Skin epidermis (tissue), 12 donors: ENCODE results near the gene IFNK.
"Not testable (repeated sequence)": the region's sequence is repeated elsewhere in the genome, so short reads cannot be mapped to it uniquely, and the experiment has no call there.

Source experiments
- H3K27ac ChIP-seq, 21 experiments: fragments of 200-600 bp; sonication (generic) in 11 of 21; one replicate each; pipeline ENCODE4 v1.5.0; 2020; ENCODE audit warnings: mild to moderate bottlenecking in 3 of 21, inconsistent platforms in 2 of 21, moderate library complexity in 2 of 21
- H3K4me3 ChIP-seq, 7 experiments: fragments of 200-600 bp; sonication (generic) in 2 of 7; one replicate each; pipeline ENCODE4 v1.5.0; 2020; ENCODE audit warnings: inconsistent platforms in 2 of 7, mild to moderate bottlenecking in 2 of 7, moderate library complexity in 1 of 7

The IFNK gene, protein sequence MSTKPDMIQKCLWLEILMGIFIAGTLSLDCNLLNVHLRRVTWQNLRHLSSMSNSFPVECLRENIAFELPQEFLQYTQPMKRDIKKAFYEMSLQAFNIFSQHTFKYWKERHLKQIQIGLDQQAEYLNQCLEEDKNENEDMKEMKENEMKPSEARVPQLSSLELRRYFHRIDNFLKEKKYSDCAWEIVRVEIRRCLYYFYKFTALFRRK

GRCh38 chr9:27524236-27524635 is at the start of gene IFNK:
Gene IFNK, plus strand, starts transcription at chr9:27524290. Its CDS starts 47 bp downstream, at chr9:27524337.
- Histone ChIP-seq H3K27ac (peak within 1 kb of the TSS in 1 of 21 experiments; percentile 5), H3K4me3 (no peak within 1 kb of the TSS)

DNA sequence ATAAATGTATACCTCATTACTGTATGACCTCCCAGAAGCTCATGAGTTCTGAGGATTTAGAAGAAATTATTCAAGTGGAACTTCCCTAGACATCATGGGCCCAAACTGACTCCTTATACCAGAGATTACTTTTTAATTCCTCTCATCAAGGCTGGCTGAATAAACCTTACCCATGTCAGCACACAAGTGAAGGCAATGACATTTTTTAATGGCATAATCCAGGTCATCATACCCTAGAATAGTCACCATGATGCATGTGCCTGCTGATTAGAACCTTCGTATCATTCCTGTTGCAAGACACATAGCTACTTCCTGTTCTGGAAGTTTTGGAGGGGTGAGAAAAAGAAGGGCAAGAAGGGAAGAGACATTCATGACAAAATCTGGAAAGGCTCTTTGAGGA is 49.8 kb upstream of the IFNK start:
- peak overlapping the region in 1 of 21 experiments; percentile 6 for H3K27ac ChIP-seq
- no peak overlapping the region for H3K4me3 ChIP-seq

GRCh38 chr9:27475057-27475595 is 49.0 kb upstream of the IFNK start:
- peak overlapping the region in 1 of 21 experiments; percentile 6 for H3K27ac ChIP-seq
- H3K4me3 ChIP-seq: no peak overlapping the region

DNA sequence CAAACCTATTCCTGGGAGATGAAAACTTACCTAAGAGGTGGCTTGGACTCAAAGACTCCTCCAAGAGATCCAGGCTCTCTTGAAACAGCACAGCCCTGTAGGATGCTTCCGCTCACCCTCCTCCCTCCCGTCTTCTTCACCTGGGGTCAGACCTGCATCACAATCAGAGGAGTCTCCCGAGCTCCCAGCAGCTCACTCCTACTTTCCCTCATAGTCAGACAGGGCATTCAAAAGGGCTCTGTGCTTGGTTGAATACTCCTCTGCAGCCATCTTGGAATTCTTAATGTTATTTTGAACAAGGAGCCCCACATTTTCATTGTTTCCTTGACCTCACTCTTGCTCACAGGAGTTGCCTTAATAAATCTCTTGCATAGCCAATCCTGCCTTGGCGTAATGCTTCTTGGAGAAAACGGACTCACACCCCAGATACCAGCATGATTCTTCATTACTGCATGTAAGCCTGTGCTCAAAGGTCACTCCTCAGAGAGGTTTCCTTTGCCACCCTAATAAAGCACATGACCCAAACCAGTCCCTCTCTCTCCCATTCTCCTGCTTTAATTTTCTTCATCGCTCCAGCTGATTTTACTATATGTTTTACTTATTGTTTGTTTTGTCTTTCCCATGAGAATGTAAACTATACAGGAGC is 47.1 kb upstream of the IFNK start:
- Histone ChIP-seq H3K27ac (no peak overlapping the region), H3K4me3 (no peak overlapping the region)

- Histone ChIP-seq H3K27ac (no peak overlapping the region), H3K4me3 (no peak overlapping the region)
Observed at GRCh38 chr9:27478322-27478721, 45.8 kb upstream of the IFNK start.

DNA sequence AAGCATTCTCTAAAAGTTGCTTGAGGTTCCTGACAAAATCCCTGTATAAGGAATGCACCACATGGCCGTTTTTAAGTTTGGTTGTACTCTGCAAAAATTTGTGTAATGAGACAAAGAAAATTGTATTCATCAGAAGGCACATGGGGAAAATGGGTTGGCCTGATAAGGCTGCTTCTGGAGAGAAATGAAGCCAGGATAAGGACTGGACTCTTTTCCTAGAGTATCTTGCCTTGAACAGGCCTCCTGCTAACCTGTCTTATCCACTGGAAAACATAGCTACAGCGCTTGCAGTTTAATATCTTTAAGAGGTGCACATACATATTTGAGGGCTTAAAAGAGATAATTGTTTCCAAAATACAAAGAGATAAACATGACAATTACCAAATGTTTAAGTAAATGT is 41.4 kb upstream of the IFNK start:
- H3K4me3 ChIP-seq: no peak overlapping the region
- no peak overlapping the region for H3K27ac ChIP-seq

GRCh38 chr9:27483576-27483975 is 40.5 kb upstream of the IFNK start:
- Histone ChIP-seq H3K4me3 (no peak overlapping the region), H3K27ac (no peak overlapping the region)

DNA sequence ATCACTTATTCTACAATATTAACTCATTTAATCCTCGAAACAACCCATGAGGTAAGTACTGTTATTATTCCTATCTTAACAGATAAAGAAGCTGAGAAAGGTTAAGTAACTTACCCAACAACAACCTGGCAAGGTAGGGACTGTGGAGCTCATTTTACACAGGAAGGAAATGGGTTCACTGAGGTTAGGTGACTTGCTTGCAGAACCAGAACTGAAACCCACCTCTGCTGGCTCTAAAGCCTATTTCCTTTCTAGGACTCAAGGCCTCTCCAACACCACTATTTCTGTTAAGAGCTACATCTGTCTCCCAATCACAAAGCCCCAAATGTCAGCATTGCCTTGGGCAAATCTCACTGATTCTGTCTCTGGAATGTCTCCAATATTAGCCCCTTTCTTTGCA is 38.9 kb upstream of the IFNK start:
- no peak overlapping the region for H3K27ac ChIP-seq
- no peak overlapping the region for H3K4me3 ChIP-seq

GRCh38 chr9:27487128-27487640 is 36.9 kb upstream of the IFNK start:
- Histone ChIP-seq H3K27ac (no peak overlapping the region), H3K4me3 (no peak overlapping the region)

DNA sequence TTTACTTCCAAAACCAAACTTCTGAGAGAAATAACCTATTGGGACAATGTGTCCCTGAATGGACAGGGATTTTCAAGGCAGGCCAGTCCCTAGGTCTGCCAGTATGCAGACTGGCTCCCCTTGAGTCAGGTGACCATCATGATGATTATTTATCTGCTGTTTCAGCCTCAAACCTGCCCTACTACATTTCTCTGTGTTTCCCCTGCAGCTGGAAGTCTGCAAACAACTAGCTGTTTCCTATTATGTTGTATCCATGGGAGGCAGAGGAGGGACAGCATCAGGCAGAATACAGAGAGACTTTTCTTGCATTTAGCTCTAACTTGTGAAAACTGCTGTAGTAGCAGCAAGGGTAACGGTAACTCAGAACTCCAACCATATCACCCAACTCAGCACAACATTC is 36.2 kb upstream of the IFNK start:
- Histone ChIP-seq H3K4me3 (no peak overlapping the region), H3K27ac (no peak overlapping the region)

- no peak overlapping the region for H3K4me3 ChIP-seq
Observed at GRCh38 chr9:27489087-27489876, 34.8 kb upstream of the IFNK start.

DNA sequence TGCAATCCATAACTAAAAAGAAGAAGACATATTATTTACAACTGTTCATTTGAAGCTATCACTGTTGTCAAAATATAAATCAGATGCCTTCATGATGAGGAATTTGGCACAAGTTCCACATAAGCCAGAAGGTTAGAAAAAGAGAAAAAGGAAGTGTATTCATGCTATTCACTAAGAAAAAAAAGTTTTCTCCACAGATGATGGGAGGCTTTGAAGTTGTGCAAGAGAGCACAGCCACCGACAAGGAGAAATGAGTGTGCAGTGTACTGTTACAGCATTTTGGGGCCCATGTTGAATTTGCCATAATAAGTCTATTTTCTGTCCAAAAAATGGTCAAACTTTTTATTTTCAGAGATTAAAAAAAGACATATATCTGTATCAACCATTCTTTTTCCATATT is 32.9 kb upstream of the IFNK start:
- no peak overlapping the region for H3K27ac ChIP-seq
- no peak overlapping the region for H3K4me3 ChIP-seq

More at GRCh38 chr9:27489087-27489876, 34.8 kb upstream of the IFNK start:
- no peak overlapping the region for H3K27ac ChIP-seq

DNA sequence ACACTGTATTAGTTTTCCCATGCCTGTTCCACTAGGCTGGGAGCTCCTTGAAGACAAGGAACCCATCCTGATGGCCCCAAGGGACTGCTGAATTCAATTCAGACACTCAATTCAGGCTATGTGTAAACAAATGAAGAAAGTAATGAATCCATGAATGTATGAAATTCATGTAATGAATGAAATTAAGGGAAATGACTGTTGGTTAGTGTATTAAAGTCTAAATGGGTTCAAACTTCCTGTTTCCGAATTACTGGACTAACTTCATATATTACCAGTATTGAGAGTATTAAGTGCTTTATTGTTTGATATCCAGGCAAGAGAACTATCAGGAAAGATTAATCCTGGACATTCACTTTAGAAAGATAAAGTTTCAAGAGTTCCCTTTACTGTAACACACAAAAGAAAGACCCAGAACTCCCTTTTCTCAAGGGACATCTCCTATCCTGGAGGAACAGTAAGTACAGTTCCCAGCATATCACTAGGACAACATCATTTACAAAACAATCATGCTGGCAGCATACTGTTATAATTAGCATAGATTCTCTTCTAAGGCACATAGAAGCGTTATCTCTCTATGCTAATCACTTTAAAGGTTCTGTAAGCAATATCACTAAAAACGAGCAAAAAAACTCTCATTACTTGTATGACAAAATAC is 28.5 kb upstream of the IFNK start:
- H3K27ac ChIP-seq: peak overlapping the region in 3 of 21 experiments; percentile 12 to 59 (median 49)
- H3K4me3 ChIP-seq: no peak overlapping the region

- Histone ChIP-seq H3K4me3 (no peak overlapping the region), H3K27ac (peak overlapping the region in 6 of 21 experiments; percentile 4 to 59 (median 40))
Observed at GRCh38 chr9:27496135-27496504, 28.0 kb upstream of the IFNK start.

- H3K4me3 ChIP-seq: no peak overlapping the region
- peak overlapping the region in 9 of 21 experiments; percentile 0 to 70 (median 19) for H3K27ac ChIP-seq
Observed at GRCh38 chr9:27497883-27498417, 26.1 kb upstream of the IFNK start.

DNA sequence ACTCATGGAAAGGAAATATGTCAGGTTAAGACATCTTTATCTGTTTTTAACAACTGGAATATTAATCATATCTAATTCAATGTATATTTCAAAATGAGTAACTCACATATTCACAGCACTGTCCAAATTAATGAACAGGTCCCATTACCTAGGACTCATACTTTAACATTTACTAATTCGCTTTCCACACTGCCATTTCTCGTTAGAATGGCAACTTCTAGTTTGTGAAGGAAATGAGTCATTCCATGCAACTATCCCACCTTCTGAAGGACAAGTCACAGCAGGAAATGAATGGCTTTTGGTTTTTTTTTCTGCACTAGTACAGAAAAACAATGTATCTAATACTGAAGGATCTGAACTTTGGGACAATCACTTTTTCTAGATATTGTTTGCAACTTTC is 24.6 kb upstream of the IFNK start:
- peak overlapping the region in 10 of 21 experiments; percentile 0 to 70 (median 41) for H3K27ac ChIP-seq
- no peak overlapping the region for H3K4me3 ChIP-seq

DNA sequence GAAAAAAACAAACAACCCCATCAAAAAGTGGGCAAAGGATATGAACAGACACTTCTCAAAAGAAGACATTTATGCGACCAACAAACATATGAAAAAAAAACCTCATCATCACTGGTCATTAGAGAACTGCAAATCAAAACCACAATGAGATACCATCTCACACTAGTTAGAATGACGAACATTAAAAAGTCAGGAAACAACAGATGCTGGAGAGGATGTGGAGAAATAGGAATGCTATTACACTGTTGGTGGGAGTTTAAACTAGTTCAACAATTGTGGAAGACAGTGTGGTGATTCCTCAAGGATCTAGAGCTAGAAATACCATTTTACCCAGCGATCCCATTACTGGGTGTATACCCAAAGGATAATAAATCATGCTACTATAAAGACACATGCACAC is 23.2 kb upstream of the IFNK start:
- H3K27ac ChIP-seq, H3K4me3 ChIP-seq: not testable (repeated sequence)

GRCh38 chr9:27503623-27504022 is 20.5 kb upstream of the IFNK start:
- H3K27ac ChIP-seq: no peak overlapping the region

DNA sequence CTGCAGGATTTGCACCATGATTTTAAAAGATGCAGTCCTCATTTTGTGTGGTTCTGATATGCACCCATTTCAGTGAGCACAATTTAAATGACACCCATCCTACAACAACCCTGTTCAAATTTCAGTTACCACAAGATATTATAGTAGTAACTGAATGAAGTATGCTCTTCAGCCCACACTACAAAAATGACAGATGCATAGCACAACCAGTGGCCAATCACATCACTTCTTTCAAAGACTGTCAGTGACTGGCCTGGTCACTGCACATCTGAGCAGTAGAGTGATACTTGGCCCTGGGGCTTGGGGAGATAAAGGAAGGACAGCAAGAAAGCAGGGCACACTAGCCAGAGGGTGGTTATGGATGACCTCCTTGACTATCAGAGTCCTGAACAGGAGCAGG is 19.8 kb upstream of the IFNK start:
- no peak overlapping the region for H3K27ac ChIP-seq
- no peak overlapping the region for H3K4me3 ChIP-seq

More at GRCh38 chr9:27503623-27504022, 20.5 kb upstream of the IFNK start:
- no peak overlapping the region for H3K4me3 ChIP-seq

DNA sequence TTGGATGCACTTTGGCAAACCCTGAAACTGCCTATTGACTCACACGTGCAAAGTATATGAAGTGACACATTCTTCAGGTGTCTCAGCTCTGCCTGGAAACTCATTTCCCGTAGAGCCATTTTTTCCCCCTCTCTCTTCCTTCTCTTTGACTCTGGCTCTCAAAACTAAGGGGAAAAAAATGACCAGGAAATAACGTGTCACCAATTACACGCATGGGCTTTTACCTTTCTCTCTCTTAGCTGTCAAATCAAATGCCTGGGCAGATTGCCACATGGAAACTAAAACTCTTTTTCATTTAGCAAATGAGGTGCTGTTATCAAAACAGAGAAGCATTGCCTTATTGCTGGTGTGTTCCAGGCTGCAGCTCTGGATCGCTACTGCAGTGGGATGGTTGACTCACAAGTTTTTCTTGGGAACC is 18.3 kb upstream of the IFNK start:
- no peak overlapping the region for H3K27ac ChIP-seq
- H3K4me3 ChIP-seq: no peak overlapping the region
